NCI-H524 treated with DMSO at 0.1 percent for 48 hours (cell line): Measurements from ENCODE around the gene PRELID1.
"Not testable (repeated sequence)": the region's sequence is repeated elsewhere in the genome, so short reads cannot be mapped to it uniquely, and the experiment has no call there.

Experiments used
- DNase-seq: peaks from one replicate; lab custom pipeline; 2025; lab: John Stamatoyannopoulos, UW

The PRELID1 gene

DNA sequence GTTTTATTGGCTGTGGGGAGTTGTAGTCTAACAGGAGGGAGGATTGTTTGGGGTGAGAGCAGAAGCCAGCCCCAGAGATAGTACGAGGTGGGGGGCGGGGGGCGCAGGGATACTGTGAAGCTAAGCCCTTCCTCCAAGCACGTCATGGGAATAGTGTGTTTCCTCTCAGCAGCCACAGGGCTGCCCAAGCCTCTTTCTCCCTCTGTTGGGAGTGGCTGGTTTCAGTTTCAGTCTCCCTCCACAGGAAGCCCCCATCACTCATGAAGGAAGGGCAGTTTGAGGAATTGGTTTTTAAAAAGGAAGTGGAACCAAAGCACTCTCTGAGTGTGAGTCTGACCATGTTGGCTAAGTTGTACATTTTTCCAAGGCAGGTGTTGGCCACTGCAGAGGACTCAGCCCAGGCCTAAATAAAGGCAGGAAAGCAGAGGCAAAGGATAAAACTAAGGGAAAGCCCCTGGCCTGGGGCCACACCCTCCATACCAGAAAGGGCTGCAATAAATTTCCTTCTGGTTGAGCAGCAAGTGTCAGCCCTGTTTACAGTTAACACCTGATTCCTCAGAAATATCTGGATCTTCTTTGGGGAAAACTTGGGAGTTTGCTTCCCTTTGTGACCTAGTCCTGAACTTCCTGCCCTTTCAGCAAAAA, 3.2 kb upstream of the PRELID1 start:
- no peak for DNase-seq

DNA sequence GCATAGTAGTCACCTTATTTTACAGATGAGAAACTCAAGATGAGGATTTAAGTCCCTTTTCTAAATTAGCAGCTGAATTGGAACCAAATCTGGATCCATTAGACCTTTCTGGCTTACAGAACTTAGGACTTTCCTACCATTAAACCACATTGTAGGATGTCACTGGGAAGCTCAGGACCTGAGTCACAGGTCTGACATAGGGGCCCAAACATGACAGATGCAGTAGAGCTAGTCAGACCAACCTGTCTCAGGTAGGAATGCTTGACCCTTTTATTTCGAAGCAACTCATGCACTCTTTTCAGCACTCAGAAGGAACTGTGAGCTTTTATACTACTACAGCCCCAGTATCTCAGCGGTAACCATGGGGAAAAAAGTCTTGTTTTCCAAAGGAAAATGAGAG, 2.6 kb upstream of the PRELID1 start:
- no peak for DNase-seq

DNA sequence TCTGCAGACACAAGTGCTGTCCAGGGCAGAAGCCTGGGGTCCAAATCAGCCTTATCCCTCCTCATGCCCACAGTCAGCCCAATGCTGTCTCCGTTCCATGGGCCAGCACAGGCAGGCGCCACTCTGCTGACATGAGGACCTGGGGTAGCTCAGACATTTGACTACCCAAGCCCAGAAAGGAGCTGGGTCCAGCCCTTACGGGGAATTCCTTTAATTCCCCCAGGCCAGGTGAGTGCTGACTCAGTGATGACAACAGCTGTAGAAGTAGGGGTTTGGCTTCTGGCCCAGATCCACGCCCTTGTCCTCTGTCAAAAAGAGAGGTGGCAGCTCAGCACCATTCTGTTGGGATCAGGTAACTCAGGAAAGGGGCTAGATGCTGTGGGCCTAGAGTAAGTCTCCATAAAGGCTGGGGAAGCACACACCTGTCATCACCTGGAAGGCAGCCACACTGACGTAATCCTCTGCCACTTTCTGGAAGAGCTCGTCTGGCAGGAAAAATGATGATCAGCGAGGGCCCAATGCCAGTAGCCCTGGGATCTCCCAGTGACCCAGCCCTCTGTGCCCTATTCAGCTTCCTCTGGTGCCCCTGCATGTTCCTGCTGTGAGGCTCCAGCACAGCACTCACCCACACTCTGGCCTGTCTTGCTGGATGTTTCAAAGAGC, 2.0 kb upstream of the PRELID1 start:
- no peak for DNase-seq

DNA sequence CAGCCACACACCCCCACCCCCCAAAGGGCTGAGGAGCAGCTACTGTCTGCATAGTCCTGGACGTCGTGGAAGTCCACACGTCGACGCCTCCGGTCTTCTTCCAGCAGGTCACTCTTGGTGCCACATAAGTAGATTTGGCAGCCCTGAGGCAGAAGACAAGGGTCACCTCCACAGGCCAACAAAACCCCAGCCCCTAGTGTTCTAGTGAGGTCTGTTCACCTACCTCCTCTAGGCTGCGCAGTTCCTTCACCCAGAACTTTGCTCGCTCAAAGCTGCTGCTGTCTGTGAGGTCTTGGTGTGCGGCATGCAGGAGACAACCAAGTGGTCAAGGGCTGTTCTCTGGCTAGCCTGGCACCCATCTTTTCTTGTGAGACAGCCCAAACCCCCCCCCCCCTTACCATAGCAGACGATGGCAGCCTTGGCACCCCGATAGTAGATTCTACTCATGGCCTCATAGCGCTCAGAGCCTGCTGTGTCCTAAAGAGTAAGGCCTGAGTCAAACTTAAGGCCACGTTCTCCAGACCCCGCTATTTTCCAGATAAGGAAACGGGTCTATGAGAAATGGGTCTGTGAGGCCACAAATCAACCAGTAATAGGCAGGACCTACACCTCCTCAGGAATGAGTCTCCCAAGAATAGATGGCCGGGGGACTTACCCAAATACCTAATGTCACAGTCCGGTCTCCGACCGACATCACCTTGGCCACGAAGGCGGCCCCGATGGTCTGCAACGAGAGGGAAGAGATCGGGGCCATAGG, 1.1 kb upstream of the PRELID1 start:
- no peak for DNase-seq

DNA sequence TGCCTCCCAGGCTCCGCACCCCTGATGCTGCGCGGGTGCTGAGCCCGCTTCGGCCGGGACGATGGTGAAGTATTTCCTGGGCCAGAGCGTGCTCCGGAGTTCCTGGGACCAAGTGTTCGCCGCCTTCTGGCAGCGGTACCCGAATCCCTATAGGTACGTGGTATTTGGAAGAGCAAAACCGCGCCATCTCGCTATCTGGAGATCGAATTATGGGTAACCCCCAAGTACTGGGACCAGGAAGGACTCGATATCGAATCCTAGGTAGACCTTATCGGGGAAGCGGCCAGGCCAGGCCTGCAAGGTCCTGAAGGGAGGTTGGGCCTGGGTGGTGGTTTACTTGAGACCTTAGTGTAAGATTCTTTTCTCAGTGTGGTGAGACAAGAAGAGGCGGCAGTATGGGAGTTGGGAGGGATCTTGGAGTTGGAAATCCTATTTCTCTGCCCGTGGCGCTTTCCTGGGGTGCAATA, 359 bp downstream of the PRELID1 start:
- no peak for DNase-seq

DNA sequence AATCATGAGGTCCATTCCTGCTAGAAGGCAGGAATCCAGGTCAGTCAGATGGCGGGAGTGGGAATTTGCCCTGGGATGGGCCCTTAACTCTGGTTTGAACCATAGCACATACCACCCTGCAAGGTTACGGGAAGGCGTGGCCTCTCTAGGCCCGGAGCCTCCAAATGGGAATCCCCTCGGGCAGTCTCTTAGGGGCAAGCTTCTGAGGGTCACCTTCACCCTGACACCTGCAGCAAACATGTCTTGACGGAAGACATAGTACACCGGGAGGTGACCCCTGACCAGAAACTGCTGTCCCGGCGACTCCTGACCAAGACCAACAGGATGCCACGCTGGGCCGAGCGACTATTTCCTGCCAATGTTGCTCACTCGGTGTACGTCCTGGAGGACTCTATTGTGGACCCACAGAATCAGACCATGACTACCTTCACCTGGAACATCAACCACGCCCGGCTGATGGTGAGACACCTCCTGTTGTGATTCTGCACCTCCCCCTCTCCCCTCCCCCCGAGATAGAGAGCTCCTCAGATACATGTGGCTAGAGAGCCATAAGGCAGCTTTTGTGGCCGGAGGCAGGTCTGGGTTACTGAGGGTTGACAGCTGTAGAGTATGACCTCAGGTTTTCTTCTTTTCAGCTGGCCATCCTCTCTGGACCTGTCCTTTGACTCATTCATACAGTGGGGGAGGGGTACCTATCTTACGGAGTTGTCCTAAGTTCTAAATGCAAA, 957 bp downstream of the PRELID1 start:
- DNase-seq: no peak

DNA sequence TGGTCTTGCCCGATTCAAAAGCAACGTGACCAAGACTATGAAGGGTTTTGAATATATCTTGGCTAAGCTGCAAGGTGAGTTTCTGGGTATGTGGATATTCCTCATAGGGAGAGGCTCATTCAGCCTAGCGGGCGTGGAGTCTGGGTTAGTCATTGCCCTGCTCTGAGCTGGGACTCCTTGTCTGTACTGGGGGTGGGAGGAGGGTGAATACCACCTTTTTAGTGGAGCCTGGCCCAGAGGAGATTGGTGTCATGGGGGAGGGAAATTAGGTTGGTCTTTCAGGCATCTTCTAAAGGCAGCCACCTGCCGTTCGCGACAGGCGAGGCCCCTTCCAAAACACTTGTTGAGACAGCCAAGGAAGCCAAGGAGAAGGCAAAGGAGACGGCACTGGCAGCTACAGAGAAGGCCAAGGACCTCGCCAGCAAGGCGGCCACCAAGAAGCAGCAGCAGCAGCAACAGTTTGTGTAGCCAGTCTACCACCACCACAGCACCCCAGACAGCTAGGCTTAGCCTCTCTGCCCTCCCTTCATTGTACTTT, 2.6 kb downstream of the PRELID1 start:
- not testable (repeated sequence) for DNase-seq

DNA sequence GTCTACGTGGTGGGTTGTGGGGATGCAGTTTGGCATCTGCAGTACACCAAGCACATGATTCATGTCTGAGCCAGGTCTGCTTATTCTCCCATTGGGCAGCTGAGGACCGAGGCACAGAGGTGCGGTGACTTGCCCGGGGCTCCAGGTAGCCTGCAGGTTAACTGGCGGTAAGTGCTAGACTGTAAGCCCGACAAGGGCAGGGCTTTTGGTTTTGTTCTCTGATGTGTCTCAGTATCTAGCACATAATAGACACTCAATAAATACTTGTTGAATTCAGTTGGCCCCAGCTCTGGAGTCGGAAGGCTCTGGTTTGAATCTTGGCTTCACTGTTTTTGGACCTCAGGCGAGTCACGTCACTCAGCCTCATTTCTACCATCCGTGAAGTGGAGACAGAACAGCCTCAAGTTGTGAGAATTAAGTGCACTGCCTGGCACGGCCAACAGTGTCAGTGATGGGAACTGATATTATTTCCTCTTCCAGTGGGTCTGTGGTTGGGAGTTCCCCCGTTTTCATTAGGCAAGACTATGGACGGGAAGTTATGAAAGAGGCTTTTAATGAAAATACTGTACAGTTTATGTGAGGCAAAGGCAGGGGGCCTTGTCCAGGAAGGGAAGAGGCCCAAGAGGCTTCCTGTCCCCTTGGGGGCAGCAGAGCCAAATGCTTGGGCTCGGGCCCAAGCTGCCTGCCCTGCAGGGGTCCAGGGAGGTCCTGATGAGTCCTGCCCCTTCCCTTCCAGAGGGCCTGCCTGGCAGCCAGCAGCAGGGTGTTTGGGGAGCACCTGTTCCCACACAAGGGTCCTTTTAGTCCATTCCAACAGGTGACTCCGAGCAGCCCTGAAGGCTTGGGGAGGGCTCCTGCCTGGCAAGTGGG, 3.3 kb downstream of the PRELID1 start:
- no peak for DNase-seq

DNA sequence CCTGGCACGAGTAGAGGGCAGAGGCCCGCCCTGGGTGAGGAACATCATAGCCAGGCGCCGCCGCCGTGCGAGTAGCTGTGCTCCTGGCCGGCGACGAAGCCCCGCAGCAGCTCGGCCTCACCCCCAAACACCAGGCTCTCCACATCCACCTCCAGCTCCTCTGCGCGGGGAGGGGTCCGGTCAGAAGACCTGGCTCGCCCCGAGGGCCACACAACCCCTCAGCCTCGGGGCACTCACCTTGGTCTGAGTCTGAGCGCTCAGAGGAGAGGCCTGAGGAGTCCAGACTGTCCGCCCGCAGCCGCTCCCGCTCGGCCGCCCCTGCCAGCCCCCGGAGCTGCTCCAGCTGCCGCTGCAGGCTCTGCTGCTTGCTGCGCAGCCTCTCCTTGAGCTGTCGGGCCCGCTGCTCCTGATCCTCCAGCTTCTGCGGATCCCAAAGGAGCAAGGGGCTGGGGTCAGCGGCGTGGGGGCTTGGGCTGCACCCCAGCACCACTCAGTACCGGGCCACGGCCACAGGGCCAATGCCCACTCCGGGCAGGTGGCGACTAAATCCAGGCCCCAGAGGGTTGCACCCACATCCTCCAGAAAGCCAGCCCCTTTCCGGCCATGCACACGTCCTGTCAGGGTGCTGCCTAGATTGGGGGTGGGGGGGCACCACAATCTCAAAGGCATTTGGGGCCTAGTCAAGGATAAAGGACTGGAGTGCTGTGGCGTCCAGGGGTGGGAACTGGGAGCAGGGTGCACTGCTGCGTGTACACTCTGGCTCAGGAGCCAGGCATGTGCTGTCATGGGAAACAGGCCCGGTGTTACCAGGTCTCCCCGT, 4.2 kb downstream of the PRELID1 start:
- DNase-seq: no peak

DNA sequence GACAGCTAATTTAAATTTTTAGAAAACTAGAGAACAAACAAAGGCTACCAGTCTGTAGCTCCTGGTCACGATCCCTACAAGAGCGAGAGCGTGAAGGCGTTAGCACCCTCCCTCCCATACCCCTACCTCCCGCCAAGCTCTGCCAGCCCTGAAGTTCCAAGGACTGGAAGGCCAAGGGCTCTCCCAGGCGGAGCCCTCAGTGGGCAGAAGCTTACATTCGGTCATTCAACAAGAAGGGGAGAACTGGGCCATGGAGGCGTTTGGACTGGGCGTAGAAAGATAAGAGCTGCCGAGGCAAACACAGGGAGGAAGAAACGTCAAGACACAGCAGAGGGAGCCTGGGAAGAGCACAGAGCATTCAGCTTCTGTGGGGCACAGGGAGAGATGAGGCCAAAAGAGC, 5.1 kb downstream of the PRELID1 start:
- DNase-seq: no peak

DNA sequence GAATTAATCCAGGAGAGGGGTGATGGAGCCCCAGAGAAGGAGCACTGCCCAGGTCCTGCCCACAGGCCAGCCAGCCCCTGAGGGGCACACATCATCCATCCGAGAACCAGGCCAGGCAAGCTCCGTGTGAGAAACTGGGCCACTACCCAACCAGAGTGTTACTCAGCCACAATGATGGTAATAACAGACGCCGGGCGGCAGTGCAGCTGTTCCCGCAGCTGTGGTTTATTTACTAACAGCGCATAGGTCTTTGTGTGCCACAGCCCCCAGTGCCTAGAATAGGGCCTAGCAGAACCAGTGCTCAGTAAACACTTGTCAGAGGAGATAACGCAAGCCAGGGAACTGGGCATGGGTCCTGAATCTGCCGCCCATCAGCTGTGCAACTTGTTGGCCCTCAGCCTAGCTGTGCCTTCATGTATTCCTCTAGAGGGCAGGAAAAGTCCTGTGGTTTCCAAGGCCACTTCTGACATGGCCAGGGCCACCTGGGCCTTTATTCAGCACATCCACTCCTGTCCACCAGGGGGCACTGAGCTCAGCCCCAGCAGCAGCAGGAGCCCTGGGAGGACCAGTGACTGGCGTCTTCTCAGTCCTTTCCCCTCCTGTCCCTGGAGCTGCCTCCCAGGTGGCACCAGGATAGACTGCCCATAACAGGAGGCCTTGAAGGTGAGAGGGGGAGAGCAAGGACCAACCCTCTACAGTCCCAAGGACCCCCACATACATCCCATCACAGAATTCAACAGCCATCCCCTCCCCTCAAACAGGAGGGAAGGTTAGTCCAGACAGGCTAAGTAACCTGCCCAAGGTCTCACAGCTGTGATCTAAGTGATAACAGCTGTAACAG, 6.0 kb downstream of the PRELID1 start:
- peak; percentile 1 for DNase-seq

DNA sequence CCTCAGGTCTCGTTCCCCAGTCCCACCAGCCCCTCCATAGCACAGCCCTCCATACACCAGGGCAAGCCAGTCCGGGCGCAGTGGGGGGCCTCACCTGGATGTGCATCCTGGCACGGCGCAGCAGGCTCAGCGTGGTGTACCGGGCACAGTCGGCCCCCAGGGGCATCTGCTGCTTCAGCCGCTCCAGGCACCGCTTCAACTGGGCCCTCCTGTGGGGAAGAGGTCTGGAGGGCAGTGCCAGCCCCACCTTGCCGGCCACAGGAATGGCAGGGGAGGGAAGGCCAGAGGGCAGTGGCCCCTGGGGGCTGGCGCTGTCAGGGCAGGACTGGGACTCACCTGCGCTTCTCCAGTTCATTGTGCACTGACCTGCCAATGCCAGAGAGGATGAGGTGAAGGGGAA, 6.7 kb downstream of the PRELID1 start:
- DNase-seq: no peak

DNA sequence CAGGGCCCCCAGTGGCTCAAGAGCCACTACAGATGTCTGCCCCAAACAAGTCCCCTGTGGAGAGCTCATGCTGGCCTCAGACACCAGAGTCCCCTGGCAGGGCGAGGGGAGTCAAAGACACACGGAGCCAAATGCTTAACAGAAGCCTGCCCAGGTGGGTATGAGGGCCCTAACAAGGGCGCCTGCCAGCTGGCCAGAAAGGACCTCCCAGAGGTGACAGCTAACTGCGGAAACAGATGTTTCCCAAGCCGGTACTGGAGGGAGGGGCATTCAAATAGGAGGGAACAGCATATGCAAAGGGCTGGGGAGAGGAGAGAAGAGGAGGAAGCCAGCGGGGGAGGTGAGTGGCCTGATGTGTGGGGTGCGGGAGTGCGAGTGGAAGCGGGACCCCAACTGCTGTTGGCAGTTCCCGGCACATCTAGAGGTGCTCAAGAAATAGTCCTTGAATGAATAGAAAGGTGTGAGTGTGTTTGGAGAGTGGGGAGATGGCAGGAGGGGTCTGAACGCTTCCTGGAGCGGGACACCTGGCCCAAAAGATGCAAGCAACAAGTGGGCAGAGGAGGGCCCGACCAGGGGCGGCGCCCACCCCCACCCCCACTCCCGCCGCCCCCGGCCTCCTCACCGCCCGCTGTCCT, 7.3 kb downstream of the PRELID1 start:
- DNase-seq: peak; percentile 32

DNA sequence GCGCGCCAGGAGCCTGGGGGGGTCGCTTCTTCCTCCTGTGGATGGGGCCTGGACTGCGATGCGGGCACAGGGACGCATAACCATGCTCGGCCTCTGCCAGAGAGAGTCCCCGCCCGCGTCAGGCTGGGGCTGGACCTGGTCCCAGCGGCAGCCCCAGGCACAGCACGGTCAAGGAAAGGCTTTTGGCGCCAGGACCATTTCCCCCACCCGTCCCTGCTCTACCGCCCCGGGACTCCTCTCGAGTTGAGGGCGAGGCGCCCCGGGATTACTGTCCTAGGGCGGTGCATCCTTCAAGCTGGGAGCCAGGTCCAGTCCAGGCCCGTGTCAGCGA, 7.8 kb downstream of the PRELID1 start:
- no peak for DNase-seq

DNA sequence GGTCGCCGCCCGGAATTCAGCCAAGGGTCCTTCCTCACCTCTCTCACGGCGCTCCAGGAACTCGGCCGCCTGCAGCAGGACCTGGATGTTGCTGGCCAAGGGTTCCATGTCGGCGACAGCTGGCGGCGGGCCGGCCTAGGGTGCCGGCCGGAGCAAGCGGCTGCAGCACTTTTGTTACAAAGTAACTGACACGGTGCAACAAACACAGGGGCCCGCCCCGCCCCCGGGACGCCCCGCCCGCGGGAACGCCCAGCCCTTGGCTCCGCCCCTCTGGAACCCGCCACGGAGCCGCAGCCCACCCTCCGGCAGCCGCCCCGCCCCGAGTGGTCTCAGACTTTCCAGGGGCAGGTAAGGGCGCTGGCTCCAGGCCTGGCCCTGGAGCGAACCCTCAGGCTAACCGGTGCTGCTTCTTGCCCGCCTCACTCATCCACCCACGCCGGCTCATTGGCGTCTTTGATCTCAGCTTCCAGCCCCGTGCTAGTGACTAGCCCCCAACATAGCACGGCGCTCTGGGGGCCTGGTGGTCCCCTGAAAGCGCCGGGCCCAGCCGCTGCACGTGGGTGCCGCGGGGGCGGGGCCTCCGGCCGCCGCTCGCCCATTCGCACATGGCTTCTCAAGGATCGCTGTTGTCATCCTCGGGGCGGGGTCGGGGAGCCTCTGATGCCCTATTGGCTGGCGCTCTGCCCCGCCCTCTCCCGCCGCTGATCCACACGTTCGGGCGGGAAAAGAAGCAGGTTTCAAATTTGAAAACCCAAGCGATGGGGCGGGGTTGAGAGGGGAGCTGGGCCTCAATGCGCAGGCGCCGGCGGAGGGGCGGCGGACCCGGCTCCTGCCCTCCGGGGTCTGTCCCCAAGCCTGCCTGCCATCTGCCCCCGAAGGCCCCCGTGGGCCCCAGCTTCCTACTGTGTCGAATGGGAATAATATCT, 8.4 kb downstream of the PRELID1 start, which contains the start of gene MXD3:
TSS of gene MXD3 (minus strand) at position 176 of the 926 bp plus-strand sequence. CDS start at position 108, 68 bp downstream.
- DNase-seq: peak; percentile 79

DNA sequence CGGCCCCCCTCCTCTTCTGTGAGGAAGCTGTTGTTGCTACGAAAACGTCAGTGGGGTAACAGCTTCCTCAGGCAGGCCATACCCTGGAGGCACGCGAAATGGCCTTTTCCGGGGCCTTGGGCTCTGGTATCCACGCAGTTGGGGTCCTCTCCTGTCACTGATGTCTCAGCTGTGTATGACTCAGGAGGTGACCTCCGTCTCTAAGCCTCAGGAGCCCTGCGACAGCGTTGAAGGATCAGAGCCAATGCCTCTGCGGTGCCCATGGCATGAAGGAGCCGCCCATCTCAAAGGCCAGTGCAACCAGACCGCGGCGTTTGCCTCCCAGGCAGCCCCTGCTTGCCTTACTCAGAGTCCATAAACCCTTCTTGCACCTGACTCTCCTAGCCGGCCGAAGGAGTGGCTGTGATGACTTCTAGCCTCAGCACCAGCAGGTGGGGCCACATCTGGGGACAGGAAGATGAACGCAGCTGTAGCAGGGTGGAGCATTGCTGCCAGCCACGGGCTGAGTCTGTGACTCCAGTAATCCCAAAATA, 9.1 kb downstream of the PRELID1 start:
- no peak for DNase-seq

DNA sequence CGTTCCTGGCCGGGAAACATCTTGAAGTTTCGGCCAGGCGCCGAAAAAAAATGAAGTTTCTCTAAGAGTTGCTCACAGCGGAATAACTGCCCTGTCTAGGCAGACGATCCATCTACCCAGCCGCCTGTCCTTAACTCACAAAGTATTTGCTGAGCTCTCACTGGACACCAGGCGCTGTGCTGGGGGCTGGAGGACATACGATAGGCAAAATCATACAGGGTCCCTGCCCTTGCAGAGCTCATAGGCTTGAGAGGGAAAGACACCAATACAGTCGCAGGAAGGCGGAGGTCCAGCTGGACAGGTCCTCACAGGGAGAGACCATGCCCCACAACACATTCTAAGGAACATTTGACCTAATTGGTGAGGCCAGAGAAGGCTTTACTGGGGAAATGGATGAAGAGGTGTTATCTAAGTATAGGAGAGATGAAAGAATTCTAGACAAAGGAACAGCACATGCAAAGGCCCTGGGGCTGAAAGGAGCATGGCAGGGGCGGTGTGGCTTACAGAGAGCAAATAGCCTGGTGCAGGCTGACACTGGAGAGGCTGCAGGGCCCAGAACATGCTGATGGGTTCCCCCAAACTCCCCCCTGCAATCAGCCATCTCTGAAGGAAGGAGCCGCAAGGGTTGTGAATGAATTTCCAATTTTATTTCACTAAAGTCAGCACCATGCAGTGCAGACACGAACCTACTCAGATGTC, 10.1 kb downstream of the PRELID1 start:
- no peak for DNase-seq
